Astrocyte (in vitro differentiated cells and primary cell): ENCODE results near the gene PLA2G6. TPM values are rescaled to one million over a fixed set of nuclear protein-coding genes. Genes with fewer than 3 reads are reported as not detected.

Experiments
- DNase-seq: peaks from one replicate; pipeline ENCODE4 v3.0.0-alpha.2; 2010; ENCODE audit warnings: low read depth
- FAIRE-seq: peaks from 2 replicates; lab custom pipeline; 2011; peaks lifted over from hg19 to GRCh38; lab: Jason Lieb, UNC
- H2AFZ ChIP-seq: 2 replicates; pipeline ENCODE4 v1.6.0; 2012; ENCODE audit warnings: low read depth, low read length, inconsistent platforms
- H3K27ac ChIP-seq: 2 replicates; pipeline ENCODE4 v1.5.1; 2011; ENCODE audit warnings: low read depth, low read length, inconsistent platforms
- H3K27me3 ChIP-seq: 2 replicates; pipeline ENCODE4 v1.6.0; 2011; ENCODE audit warnings: low read length, inconsistent platforms; ENCODE audit not compliant: insufficient read depth
- H3K36me3 ChIP-seq: 2 replicates; pipeline ENCODE4 v1.5.1; 2011; ENCODE audit warnings: low read length, inconsistent platforms; ENCODE audit not compliant: insufficient read depth
- H3K4me1 ChIP-seq: 2 replicates; pipeline ENCODE4 v1.5.1; 2011; ENCODE audit warnings: low read length, inconsistent platforms; ENCODE audit not compliant: insufficient read depth
- H3K4me2 ChIP-seq: 2 replicates; pipeline ENCODE4 v1.6.0; 2012; ENCODE audit warnings: low read length, inconsistent platforms
- H3K4me3 ChIP-seq: 2 replicates; pipeline ENCODE4 v1.5.1; 2011; ENCODE audit warnings: low read depth, mild to moderate bottlenecking, low read length, inconsistent platforms; ENCODE audit not compliant: insufficient read depth
- H3K79me2 ChIP-seq: 2 replicates; pipeline ENCODE4 v1.6.0; 2012; ENCODE audit warnings: mild to moderate bottlenecking, low read length, inconsistent platforms; ENCODE audit not compliant: insufficient read depth
- H3K9ac ChIP-seq: 2 replicates; pipeline ENCODE4 v1.6.0; 2012; ENCODE audit warnings: mild to moderate bottlenecking, low read length, inconsistent platforms
- H3K9me3 ChIP-seq: 2 replicates; pipeline ENCODE4 v1.5.1; 2012; ENCODE audit warnings: low read depth, mild to moderate bottlenecking, low read length, inconsistent platforms; ENCODE audit not compliant: insufficient read depth
- H4K20me1 ChIP-seq: 2 replicates; pipeline ENCODE4 v1.6.0; 2012; ENCODE audit warnings: low read length, inconsistent platforms; ENCODE audit not compliant: insufficient read depth
- H3K27ac Mint-ChIP-seq: one replicate; pipeline ENCODE4 v1.8.0; 2021; ENCODE audit warnings: mild to moderate bottlenecking, mixed read lengths; ENCODE audit not compliant: unreplicated experiment
- H3K27me3 Mint-ChIP-seq: one replicate; pipeline ENCODE4 v1.8.0; 2021; ENCODE audit warnings: low read depth, mixed read lengths; ENCODE audit not compliant: unreplicated experiment
- H3K36me3 Mint-ChIP-seq: one replicate; pipeline ENCODE4 v1.8.0; 2021; ENCODE audit warnings: low read depth, mixed read lengths; ENCODE audit not compliant: unreplicated experiment
- H3K4me1 Mint-ChIP-seq: one replicate; pipeline ENCODE4 v1.8.0; 2021; ENCODE audit warnings: low read depth, mixed read lengths; ENCODE audit not compliant: unreplicated experiment
- H3K4me3 Mint-ChIP-seq: one replicate; pipeline ENCODE4 v1.8.0; 2021; ENCODE audit warnings: mild to moderate bottlenecking, moderate library complexity, mixed read lengths; ENCODE audit not compliant: unreplicated experiment
- H3K9me3 Mint-ChIP-seq: one replicate; pipeline ENCODE4 v1.8.0; 2021; ENCODE audit warnings: mild to moderate bottlenecking, mixed read lengths; ENCODE audit not compliant: unreplicated experiment
- EZH2 ChIP-seq: IDR thresholded peaks from 2 replicates; pipeline ENCODE4 v1.6.1; 2012; ENCODE audit warnings: mild to moderate bottlenecking, low read length, inconsistent platforms; ENCODE audit not compliant: insufficient read depth
- total RNA-seq: library from RNA; stranded (reverse); gene quantifications from 2 replicates; pipeline ENCODE4 v1.2.1, GENCODE V29; 2021
- TF ChIP-seq, protein P1 (sequence below): IDR thresholded peaks from 2 replicates; pipeline ENCODE4 v1.5.1; 2011; ENCODE audit warnings: low read depth, mild to moderate bottlenecking, inconsistent platforms, low read length, moderate library complexity; ENCODE audit not compliant: insufficient read depth

Gene PLA2G6
- total RNA-seq, 1 donor from 2014 or later: 10.0 TPM

- no peak overlapping the region for H2AFZ ChIP-seq
- no peaks in the 10 kb centered on the region for H3K9me3 Mint-ChIP-seq
- H3K4me1 Mint-ChIP-seq: peaks cover 3% of the 10 kb centered on the region
- H4K20me1 ChIP-seq: no peaks in the 10 kb centered on the region
- H3K4me3 ChIP-seq: no peak overlapping the region
- H3K27me3 ChIP-seq: no peaks in the 10 kb centered on the region
- H3K4me2 ChIP-seq: no peak overlapping the region
- H3K79me2 ChIP-seq: no peaks in the 10 kb centered on the region
- H3K27ac Mint-ChIP-seq: no peak overlapping the region
- no peak overlapping the region for H3K27ac ChIP-seq
- no peaks in the 10 kb centered on the region for H3K9me3 ChIP-seq
- peaks cover 11% of the 10 kb centered on the region for H3K27me3 Mint-ChIP-seq
- peaks cover 3% of the 10 kb centered on the region for H3K36me3 Mint-ChIP-seq
- DNase-seq (no peak), FAIRE-seq (no peak)
- no peak overlapping the region for H3K4me3 Mint-ChIP-seq
- no peaks in the 10 kb centered on the region for H3K36me3 ChIP-seq
- no peaks in the 10 kb centered on the region for H3K4me1 ChIP-seq
- no peak overlapping the region for H3K9ac ChIP-seq
- TF ChIP-seq, protein P1, sequence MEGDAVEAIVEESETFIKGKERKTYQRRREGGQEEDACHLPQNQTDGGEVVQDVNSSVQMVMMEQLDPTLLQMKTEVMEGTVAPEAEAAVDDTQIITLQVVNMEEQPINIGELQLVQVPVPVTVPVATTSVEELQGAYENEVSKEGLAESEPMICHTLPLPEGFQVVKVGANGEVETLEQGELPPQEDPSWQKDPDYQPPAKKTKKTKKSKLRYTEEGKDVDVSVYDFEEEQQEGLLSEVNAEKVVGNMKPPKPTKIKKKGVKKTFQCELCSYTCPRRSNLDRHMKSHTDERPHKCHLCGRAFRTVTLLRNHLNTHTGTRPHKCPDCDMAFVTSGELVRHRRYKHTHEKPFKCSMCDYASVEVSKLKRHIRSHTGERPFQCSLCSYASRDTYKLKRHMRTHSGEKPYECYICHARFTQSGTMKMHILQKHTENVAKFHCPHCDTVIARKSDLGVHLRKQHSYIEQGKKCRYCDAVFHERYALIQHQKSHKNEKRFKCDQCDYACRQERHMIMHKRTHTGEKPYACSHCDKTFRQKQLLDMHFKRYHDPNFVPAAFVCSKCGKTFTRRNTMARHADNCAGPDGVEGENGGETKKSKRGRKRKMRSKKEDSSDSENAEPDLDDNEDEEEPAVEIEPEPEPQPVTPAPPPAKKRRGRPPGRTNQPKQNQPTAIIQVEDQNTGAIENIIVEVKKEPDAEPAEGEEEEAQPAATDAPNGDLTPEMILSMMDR: no peak
Observed at GRCh38 chr22:38126928-38127668, 54.5 kb downstream of the PLA2G6 start.

DNA sequence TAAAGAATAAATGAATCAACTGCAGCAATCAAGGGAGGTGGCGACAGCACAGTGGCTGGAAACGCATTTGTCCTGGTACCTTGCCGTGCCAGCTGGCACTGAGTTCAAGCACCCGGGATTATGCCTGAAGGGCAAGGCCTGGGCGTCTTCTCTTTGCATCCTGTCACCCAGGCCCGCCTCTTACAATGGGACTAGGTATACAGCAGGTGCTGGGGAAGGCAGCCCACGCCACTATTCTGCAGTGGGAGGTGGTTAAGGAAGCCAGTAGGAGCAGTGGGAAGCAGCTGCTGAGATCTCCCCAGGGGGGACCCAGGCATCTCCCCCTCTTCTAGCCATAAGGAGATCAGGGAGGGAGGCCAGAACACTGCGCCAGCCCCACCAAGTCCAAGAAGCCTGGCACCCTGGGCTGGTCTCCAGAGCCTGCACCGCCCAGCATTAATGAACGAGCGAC lies 55.9 kb downstream of the PLA2G6 start:
- Histone ChIP-seq H2AFZ (no peak overlapping the region), H3K4me2 (no peak overlapping the region), H3K27ac (no peak overlapping the region), H4K20me1 (no peaks in the 10 kb centered on the region), H3K4me1 (no peaks in the 10 kb centered on the region), H3K9ac (no peak overlapping the region), H3K79me2 (no peaks in the 10 kb centered on the region), H3K36me3 (no peaks in the 10 kb centered on the region), H3K27me3 (no peaks in the 10 kb centered on the region), H3K9me3 (no peaks in the 10 kb centered on the region), H3K4me3 (no peak overlapping the region)
- FAIRE-seq (no peak), DNase-seq (no peak)
- peaks cover 13% of the 10 kb centered on the region for H3K27me3 Mint-ChIP-seq
- peaks cover 3% of the 10 kb centered on the region for H3K4me1 Mint-ChIP-seq
- H3K9me3 Mint-ChIP-seq: no peaks in the 10 kb centered on the region
- H3K27ac Mint-ChIP-seq: no peak overlapping the region
- peaks cover 2% of the 10 kb centered on the region for H3K36me3 Mint-ChIP-seq
- H3K4me3 Mint-ChIP-seq: no peak overlapping the region
- TF ChIP-seq, protein P1: no peak
- no peak for TF ChIP-seq EZH2

DNA sequence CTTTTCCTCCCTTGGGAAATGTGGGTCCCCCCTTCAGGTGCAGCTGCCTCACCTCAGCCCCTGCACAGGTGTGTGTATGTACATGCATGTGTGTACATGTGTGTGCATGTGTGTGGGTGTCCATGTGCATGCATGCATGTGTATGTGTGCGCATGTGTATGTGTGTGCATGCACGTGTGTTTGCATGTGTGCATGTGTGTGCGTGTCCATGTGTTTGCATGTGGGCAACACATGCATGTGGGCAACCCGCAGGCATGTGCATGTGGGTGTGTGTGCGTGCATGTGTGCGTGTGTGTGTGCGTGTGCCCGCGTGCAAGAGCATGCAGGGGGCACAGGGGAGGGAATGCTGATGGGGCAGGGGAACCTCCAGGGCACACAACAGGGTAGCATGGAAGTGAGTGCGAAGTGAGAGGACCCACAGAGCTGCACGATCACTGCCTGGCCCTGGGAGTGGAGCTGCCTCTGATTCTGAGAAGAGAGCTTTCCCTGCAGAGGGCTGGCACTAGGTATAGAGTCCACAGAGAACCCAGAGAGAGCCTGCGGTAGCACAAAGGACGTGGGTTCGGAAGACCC lies 56.5 kb downstream of the PLA2G6 start:
- FAIRE-seq: no peak

More for the DNA sequence above, 56.5 kb downstream of the PLA2G6 start:
- Histone ChIP-seq H3K4me1 (no peaks in the 10 kb centered on the region), H3K36me3 (no peaks in the 10 kb centered on the region), H2AFZ (no peak overlapping the region), H3K9ac (no peak overlapping the region), H3K4me2 (no peak overlapping the region), H3K4me3 (no peak overlapping the region), H3K9me3 (no peaks in the 10 kb centered on the region), H3K27me3 (no peaks in the 10 kb centered on the region), H3K27ac (no peak overlapping the region), H3K79me2 (no peaks in the 10 kb centered on the region), H4K20me1 (no peaks in the 10 kb centered on the region)
- Mint-ChIP-seq H3K4me3 (no peak overlapping the region), H3K4me1 (peaks cover 3% of the 10 kb centered on the region), H3K36me3 (peaks cover 2% of the 10 kb centered on the region), H3K9me3 (no peaks in the 10 kb centered on the region), H3K27ac (no peak overlapping the region), H3K27me3 (peaks cover 13% of the 10 kb centered on the region)
- no peak for DNase-seq
- TF ChIP-seq EZH2: no peak
- TF ChIP-seq, protein P1: no peak
